ENCODE measurements around the gene NF1.

NF1 gene

DNA sequence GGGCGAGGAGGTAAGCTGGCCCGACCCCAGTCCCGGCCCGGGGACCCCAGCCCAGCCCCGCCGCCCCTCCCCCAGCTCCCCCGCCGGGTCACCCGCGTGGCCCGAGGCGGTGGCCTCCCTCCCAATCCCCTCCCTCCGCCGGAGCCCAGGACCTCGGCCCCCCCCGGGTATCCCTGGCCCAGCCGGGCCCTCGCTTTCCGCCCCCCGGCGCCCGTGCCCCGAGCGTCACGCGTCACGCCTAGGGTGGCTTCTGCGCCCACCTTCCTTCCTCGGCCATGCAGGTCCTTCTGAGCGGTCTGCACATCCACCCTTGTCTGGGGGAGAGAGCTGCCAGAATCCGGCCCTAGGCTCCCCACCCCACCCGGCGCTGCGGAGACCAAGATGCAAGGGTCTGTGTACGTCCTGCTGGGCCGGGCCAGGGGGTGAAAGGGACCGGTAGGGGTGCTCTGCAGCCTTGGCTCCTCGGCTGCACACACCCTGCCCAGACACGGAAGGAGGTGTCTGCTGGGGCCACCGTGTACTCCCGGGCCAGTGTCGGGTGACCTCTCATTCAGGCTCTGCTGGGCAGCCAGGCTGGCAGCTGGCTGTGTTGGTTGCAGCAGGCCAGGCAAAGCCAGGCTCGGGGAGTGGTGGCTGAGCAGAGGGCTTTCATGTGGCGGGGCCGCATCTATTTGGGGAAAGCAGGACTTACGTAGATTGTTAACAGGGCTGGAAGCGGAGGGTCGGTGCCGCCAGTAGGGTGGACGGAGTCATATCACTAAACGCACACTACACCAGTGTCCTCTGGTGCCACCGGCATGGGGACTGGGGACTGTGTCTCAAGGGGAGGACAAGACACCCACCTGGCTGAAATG lies 297.5 kb downstream of the NF1 start:
- no peaks in the 10 kb centered on the region for H3K36me3 ChIP-seq (ENCODE audit: insufficient read depth)
- H2AFZ ChIP-seq (ENCODE audit: low read depth): no peak overlapping the region
- no peaks in the 10 kb centered on the region for H4K20me1 ChIP-seq (ENCODE audit: insufficient read depth)
- no peaks in the 10 kb centered on the region for H3K4me1 ChIP-seq (ENCODE audit: low read depth, poor library complexity, severe bottlenecking)
- no peaks in the 10 kb centered on the region for H3K79me2 ChIP-seq (ENCODE audit: insufficient read depth, low read depth)
- H3K4me2 ChIP-seq: no peak overlapping the region
- no peak overlapping the region for H3K9ac ChIP-seq
- no peak overlapping the region for H3K27ac ChIP-seq
- no peak overlapping the region for H3K4me3 ChIP-seq (IDR thresholded peaks at IDR 0.05; ENCODE audit: insufficient read depth, low read depth, low read length)
- TF ChIP-seq CTCF (conservative IDR thresholded peaks at IDR 0.05; ENCODE audit: low read depth, low read length): no peak
- H3K27me3 ChIP-seq (ENCODE audit: insufficient read depth, low read depth): no peaks in the 10 kb centered on the region

DNA sequence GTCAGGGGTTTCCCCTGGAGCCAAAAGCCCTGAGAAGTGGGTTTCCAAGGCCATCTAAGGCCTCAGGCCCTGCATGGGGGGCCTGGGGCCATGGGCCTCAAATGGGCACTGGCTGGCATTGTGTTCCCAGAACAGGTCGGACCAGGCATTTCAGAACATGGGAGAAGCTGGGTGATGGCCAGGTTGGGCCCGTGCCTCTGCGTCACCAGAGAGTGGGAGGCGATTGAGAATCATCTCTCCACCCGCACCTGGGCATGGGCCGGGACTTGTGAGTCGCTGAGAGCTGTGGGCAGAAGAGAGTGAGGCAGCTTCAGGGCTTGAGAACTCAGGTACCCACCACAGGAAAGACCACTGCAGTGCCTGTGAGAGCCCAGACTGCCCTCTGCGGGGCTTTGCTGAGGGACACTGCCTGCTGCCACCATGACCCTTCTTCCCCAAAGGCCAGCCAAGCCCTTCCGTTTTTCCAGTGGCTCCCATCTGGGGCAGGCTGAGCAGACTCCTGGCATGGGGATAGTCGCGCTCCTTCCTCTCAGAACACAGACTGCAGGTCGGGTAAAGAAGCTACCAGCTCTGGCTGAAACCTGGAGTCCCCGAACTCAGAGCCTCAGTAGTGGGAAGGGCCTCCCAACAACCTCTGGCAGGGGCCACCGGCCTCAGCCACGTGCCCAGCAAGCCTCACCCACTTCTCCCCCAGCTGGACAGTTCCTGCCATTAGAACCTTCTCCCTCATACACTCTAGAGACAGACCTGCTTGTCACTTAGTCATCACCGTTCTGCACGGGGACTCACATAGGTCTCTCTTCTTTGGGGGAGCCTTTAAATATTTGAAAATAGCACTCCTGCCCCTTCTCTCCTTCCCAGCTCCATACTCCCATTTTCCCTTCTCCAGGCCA lies 298.3 kb downstream of the NF1 start:
- no peak overlapping the region for H3K4me3 ChIP-seq (IDR thresholded peaks at IDR 0.05; ENCODE audit: insufficient read depth, low read depth, low read length)
- no peaks in the 10 kb centered on the region for H3K4me1 ChIP-seq (ENCODE audit: low read depth, poor library complexity, severe bottlenecking)
- H4K20me1 ChIP-seq (ENCODE audit: insufficient read depth): no peaks in the 10 kb centered on the region
- H3K79me2 ChIP-seq (ENCODE audit: insufficient read depth, low read depth): no peaks in the 10 kb centered on the region
- no peak overlapping the region for H2AFZ ChIP-seq (ENCODE audit: low read depth)
- no peak overlapping the region for H3K4me2 ChIP-seq
- H3K36me3 ChIP-seq (ENCODE audit: insufficient read depth): no peaks in the 10 kb centered on the region
- no peak overlapping the region for H3K9ac ChIP-seq
- no peak for TF ChIP-seq CTCF (conservative IDR thresholded peaks at IDR 0.05; ENCODE audit: low read depth, low read length)
- no peaks in the 10 kb centered on the region for H3K27me3 ChIP-seq (ENCODE audit: insufficient read depth, low read depth)
- no peak overlapping the region for H3K27ac ChIP-seq

- Histone ChIP-seq H3K79me2 (ENCODE audit: insufficient read depth, low read depth) (no peaks in the 10 kb centered on the region), H3K27ac (no peak overlapping the region), H3K9ac (no peak overlapping the region), H3K4me2 (no peak overlapping the region), H3K27me3 (ENCODE audit: insufficient read depth, low read depth) (no peaks in the 10 kb centered on the region), H2AFZ (ENCODE audit: low read depth) (no peak overlapping the region), H3K4me3 (IDR thresholded peaks at IDR 0.05; ENCODE audit: insufficient read depth, low read depth, low read length) (no peak overlapping the region), H3K36me3 (ENCODE audit: insufficient read depth) (no peaks in the 10 kb centered on the region), H3K4me1 (ENCODE audit: low read depth, poor library complexity, severe bottlenecking) (no peaks in the 10 kb centered on the region), H4K20me1 (ENCODE audit: insufficient read depth) (no peaks in the 10 kb centered on the region)
- no peak for TF ChIP-seq CTCF (conservative IDR thresholded peaks at IDR 0.05; ENCODE audit: low read depth, low read length)
Observed at GRCh38 chr17:31393749-31394146, 299.0 kb downstream of the NF1 start.

- Histone ChIP-seq H3K27me3 (ENCODE audit: insufficient read depth, low read depth) (no peaks in the 10 kb centered on the region), H4K20me1 (ENCODE audit: insufficient read depth) (no peaks in the 10 kb centered on the region), H3K9ac (no peak overlapping the region), H3K27ac (no peak overlapping the region), H3K4me2 (no peak overlapping the region), H3K79me2 (ENCODE audit: insufficient read depth, low read depth) (no peaks in the 10 kb centered on the region), H3K36me3 (ENCODE audit: insufficient read depth) (no peaks in the 10 kb centered on the region), H3K4me1 (ENCODE audit: low read depth, poor library complexity, severe bottlenecking) (no peaks in the 10 kb centered on the region), H3K4me3 (IDR thresholded peaks at IDR 0.05; ENCODE audit: insufficient read depth, low read depth, low read length) (no peak overlapping the region), H2AFZ (ENCODE audit: low read depth) (no peak overlapping the region)
- no peak for TF ChIP-seq CTCF (conservative IDR thresholded peaks at IDR 0.05; ENCODE audit: low read depth, low read length)
Observed at GRCh38 chr17:31394544-31394943, 299.8 kb downstream of the NF1 start.
